K562 (cell line): ENCODE results near the gene TRIM38. TPM values are rescaled to one million over a fixed set of nuclear protein-coding genes. Genes with fewer than 3 reads are reported as not detected.

ENCODE experiments used
- ARID4B ChIP-seq: sonication (generic); formaldehyde crosslinking; IDR thresholded peaks from 2 replicates; pipeline ENCODE4 v1.8.0; 2022; ENCODE audit warnings: mild to moderate bottlenecking, missing genetic modification reagents
- CBFA2T2 ChIP-seq: fragments of 450-650 bp; conservative IDR thresholded peaks from 2 replicates; pipeline ENCODE4 v1.6.1; 2017; ENCODE audit warnings: mild to moderate bottlenecking
- ESRRA ChIP-seq: fragments of 450-650 bp; IDR thresholded peaks from 2 replicates; pipeline ENCODE4 v1.6.1; 2014; ENCODE audit warnings: low read depth, mild to moderate bottlenecking, moderate library complexity, borderline replicate concordance
- HDAC3 ChIP-seq: fragments of 450-650 bp; IDR thresholded peaks from 2 replicates; pipeline ENCODE4 v1.6.1; 2018; ENCODE audit warnings: borderline replicate concordance, mild to moderate bottlenecking, moderate library complexity; ENCODE audit not compliant: partially characterized antibody
- HMGXB4 ChIP-seq: sonication (generic); formaldehyde crosslinking; IDR thresholded peaks from 2 replicates; pipeline ENCODE4 v1.8.1; 2023; ENCODE audit warnings: mild to moderate bottlenecking, missing genetic modification reagents
- MTA3 ChIP-seq: fragments of 450-650 bp; formaldehyde crosslinking; IDR thresholded peaks from 2 replicates; pipeline ENCODE4 v1.6.1; 2017; ENCODE audit warnings: mild to moderate bottlenecking, borderline replicate concordance
- NONO ChIP-seq, 2 experiments: fragments of 200-400 bp in 1 of 2; fragments of 450-650 bp in 1 of 2; formaldehyde crosslinking in 1 of 2; IDR thresholded peaks; 2 replicates each; pipeline ENCODE4 v1.6.1; 2017; ENCODE audit warnings: low read depth in 2 of 2, mild to moderate bottlenecking in 2 of 2, moderate library complexity in 2 of 2, low read length in 1 of 2
- SIN3B ChIP-seq: fragments of 450-650 bp; IDR thresholded peaks from 2 replicates; pipeline ENCODE4 v1.6.1; 2017; ENCODE audit warnings: low read depth, mild to moderate bottlenecking, moderate library complexity
- SMARCE1 ChIP-seq: fragments of 450-650 bp; IDR thresholded peaks from 2 replicates; pipeline ENCODE4 v1.7.1; 2016; ENCODE audit warnings: mild to moderate bottlenecking
- STAT5A ChIP-seq: IDR thresholded peaks from 2 replicates; pipeline ENCODE4 v1.6.1; 2012; ENCODE audit warnings: low read length, inconsistent platforms, borderline replicate concordance
- TRIM24 ChIP-seq, 2 experiments: fragments of 450-650 bp; IDR thresholded peaks; 2 replicates each; pipeline ENCODE4 v1.6.1; 2016
- VEZF1 ChIP-seq: fragments of 200-800 bp; sonication (Bioruptor generic); IDR thresholded peaks from 2 replicates; pipeline ENCODE4 v1.6.1; 2017; ENCODE audit warnings: missing genetic modification characterization, missing compliant biosample characterization
- ZNF124 ChIP-seq: sonication (generic); formaldehyde crosslinking; IDR thresholded peaks from 2 replicates; pipeline ENCODE4 v1.8.1; 2022; ENCODE audit warnings: missing genetic modification reagents
- ZNF224 ChIP-seq: sonication (generic); formaldehyde crosslinking; IDR thresholded peaks from 2 replicates; pipeline ENCODE4 v1.8.0; 2022; ENCODE audit warnings: mild to moderate bottlenecking, missing genetic modification reagents
- polyA plus RNA-seq, 8 experiments: library from polyadenylated mRNA; depleted of rRNA in 4 of 8; stranded (reverse) in 5 of 8; unstranded in 3 of 8; fragments of >200 nt; fragmentation: Nextera tagmentation in 2 of 8; fragmentation: Illumina TruSeq in 1 of 8; extraction: Ambion mirVana in 2 of 8; extraction: Trizol in 1 of 8; gene quantifications; 2 replicates each; pipeline versions ENCODE4 v1.2.1 to v1.2.3, GENCODE V29; 2011 to 2014; ENCODE audit warnings: inconsistent platforms in 1 of 8, missing spikeins in 1 of 8
- total RNA-seq, 7 experiments: library from RNA; depleted of rRNA in 6 of 7; stranded (reverse); fragments of >200 nt in 6 of 7; fragmentation: Illumina TruSeq in 2 of 7; extraction: Trizol in 2 of 7; gene quantifications; 2 replicates each; pipeline versions ENCODE4 v1.2.1 to v1.2.3, GENCODE V29; 2011 to 2021; ENCODE audit warnings: low replicate concordance in 1 of 7
- TF ChIP-seq, protein P1 (sequence below): fragments of 200-800 bp; sonication (Bioruptor generic); IDR thresholded peaks from 2 replicates; pipeline ENCODE4 v1.6.1; 2016; ENCODE audit warnings: missing genetic modification characterization, missing compliant biosample characterization

Gene TRIM38
- total and polyA plus RNA-seq, 9 of the 15 experiments (the other 6 are each of a cell fraction or from before 2014, with no cell fraction given), result 1.7 to 6.7 (median 6.3) TPM

GRCh38 chr6:25973923-25974555, 11.4 kb downstream of the TRIM38 start (continued):
- TF ChIP-seq ZNF124 (no peak), STAT5A (peak; percentile 78), SIN3B (no peak), HMGXB4 (no peak), NONO (IDR thresholded peaks at IDR 0.05; ENCODE audit: low read depth in 2 of 2, low read length in 1 of 2) (no peak), ZNF224 (CRISPR knock-in tag) (no peak), SMARCE1 (peak; percentile 86; the same call in 1 of the 2 replicates), VEZF1 (CRISPR knock-in tag) (peak; percentile 43; the same call in 1 of the 2 replicates), ESRRA (peak; percentile 94; the same call in 1 of the 2 replicates), HDAC3 (peak; percentile 69), MTA3 (peak; percentile 41; the same call in 1 of the 2 replicates), ARID4B (CRISPR knock-in tag) (no peak), TRIM24 (IDR thresholded peaks at IDR 0.05) (peak in 1 of 2 experiments; percentile 37; a peak in 1 of 4 replicates), CBFA2T2 (peak; percentile 91)
- TF ChIP-seq, protein P1, sequence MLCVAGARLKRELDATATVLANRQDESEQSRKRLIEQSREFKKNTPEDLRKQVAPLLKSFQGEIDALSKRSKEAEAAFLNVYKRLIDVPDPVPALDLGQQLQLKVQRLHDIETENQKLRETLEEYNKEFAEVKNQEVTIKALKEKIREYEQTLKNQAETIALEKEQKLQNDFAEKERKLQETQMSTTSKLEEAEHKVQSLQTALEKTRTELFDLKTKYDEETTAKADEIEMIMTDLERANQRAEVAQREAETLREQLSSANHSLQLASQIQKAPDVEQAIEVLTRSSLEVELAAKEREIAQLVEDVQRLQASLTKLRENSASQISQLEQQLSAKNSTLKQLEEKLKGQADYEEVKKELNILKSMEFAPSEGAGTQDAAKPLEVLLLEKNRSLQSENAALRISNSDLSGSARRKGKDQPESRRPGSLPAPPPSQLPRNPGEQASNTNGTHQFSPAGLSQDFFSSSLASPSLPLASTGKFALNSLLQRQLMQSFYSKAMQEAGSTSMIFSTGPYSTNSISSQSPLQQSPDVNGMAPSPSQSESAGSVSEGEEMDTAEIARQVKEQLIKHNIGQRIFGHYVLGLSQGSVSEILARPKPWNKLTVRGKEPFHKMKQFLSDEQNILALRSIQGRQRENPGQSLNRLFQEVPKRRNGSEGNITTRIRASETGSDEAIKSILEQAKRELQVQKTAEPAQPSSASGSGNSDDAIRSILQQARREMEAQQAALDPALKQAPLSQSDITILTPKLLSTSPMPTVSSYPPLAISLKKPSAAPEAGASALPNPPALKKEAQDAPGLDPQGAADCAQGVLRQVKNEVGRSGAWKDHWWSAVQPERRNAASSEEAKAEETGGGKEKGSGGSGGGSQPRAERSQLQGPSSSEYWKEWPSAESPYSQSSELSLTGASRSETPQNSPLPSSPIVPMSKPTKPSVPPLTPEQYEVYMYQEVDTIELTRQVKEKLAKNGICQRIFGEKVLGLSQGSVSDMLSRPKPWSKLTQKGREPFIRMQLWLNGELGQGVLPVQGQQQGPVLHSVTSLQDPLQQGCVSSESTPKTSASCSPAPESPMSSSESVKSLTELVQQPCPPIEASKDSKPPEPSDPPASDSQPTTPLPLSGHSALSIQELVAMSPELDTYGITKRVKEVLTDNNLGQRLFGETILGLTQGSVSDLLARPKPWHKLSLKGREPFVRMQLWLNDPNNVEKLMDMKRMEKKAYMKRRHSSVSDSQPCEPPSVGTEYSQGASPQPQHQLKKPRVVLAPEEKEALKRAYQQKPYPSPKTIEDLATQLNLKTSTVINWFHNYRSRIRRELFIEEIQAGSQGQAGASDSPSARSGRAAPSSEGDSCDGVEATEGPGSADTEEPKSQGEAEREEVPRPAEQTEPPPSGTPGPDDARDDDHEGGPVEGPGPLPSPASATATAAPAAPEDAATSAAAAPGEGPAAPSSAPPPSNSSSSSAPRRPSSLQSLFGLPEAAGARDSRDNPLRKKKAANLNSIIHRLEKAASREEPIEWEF (CRISPR knock-in tag), result 0 out of 2 replicates have a peak, but pooled peaks have one; percentile 44
